Measurements from ENCODE around the gene TLX2.

The TLX2 gene

GRCh38 chr2:74534411-74534810, 20.2 kb downstream of the TLX2 start:
- Histone ChIP-seq H3K79me2 (ENCODE audit: insufficient read depth, low read length) (peaks cover 19% of the 10 kb centered on the region), H3K4me2 (ENCODE audit: insufficient read depth, low read length) (no peak overlapping the region), H2AFZ (ENCODE audit: low read depth, low read length) (no peak overlapping the region), H3K36me3 (ENCODE audit: insufficient read depth, low read length) (peaks cover 31% of the 10 kb centered on the region), H3K27me3 (ENCODE audit: insufficient read depth, low read length, poor library complexity) (peaks cover 5% of the 10 kb centered on the region), H3K27ac (ENCODE audit: low read length) (no peak overlapping the region), H3K4me1 (ENCODE audit: insufficient read depth, low read length) (peaks cover 18% of the 10 kb centered on the region), H3K9me3 (ENCODE audit: insufficient read depth, low read length, severe bottlenecking) (no peaks in the 10 kb centered on the region), H3K4me3 (ENCODE audit: low read depth in 1 of 2, low read length in 2 of 2) (no peak overlapping the region), H3K9ac (ENCODE audit: low read depth, low read length) (no peak overlapping the region), H4K20me1 (ENCODE audit: insufficient read depth, low read length) (no peaks in the 10 kb centered on the region)
- ATAC-seq (ENCODE audit: insufficient read depth, low read depth): no peak
- TF ChIP-seq, protein P1, sequence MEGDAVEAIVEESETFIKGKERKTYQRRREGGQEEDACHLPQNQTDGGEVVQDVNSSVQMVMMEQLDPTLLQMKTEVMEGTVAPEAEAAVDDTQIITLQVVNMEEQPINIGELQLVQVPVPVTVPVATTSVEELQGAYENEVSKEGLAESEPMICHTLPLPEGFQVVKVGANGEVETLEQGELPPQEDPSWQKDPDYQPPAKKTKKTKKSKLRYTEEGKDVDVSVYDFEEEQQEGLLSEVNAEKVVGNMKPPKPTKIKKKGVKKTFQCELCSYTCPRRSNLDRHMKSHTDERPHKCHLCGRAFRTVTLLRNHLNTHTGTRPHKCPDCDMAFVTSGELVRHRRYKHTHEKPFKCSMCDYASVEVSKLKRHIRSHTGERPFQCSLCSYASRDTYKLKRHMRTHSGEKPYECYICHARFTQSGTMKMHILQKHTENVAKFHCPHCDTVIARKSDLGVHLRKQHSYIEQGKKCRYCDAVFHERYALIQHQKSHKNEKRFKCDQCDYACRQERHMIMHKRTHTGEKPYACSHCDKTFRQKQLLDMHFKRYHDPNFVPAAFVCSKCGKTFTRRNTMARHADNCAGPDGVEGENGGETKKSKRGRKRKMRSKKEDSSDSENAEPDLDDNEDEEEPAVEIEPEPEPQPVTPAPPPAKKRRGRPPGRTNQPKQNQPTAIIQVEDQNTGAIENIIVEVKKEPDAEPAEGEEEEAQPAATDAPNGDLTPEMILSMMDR (IDR thresholded peaks at IDR 0.05; ENCODE audit: borderline replicate concordance, extremely low read depth, low read length, poor library complexity, severe bottlenecking): no peak
- no peak for TF ChIP-seq EZH2 (IDR thresholded peaks at IDR 0.05; ENCODE audit: borderline replicate concordance, low read depth, low read length, severe bottlenecking)
- DNase-seq: no peak

- Histone ChIP-seq H2AFZ (ENCODE audit: low read depth, low read length) (no peak overlapping the region), H3K36me3 (ENCODE audit: insufficient read depth, low read length) (peaks cover 31% of the 10 kb centered on the region), H3K4me3 (ENCODE audit: low read depth in 1 of 2, low read length in 2 of 2) (no peak overlapping the region), H3K9ac (ENCODE audit: low read depth, low read length) (no peak overlapping the region), H3K9me3 (ENCODE audit: insufficient read depth, low read length, severe bottlenecking) (no peaks in the 10 kb centered on the region), H3K4me2 (ENCODE audit: insufficient read depth, low read length) (no peak overlapping the region), H4K20me1 (ENCODE audit: insufficient read depth, low read length) (no peaks in the 10 kb centered on the region), H3K4me1 (ENCODE audit: insufficient read depth, low read length) (peaks cover 16% of the 10 kb centered on the region), H3K27me3 (ENCODE audit: insufficient read depth, low read length, poor library complexity) (peaks cover 5% of the 10 kb centered on the region), H3K79me2 (ENCODE audit: insufficient read depth, low read length) (peaks cover 8% of the 10 kb centered on the region), H3K27ac (ENCODE audit: low read length) (no peak overlapping the region)
- TF ChIP-seq EZH2 (IDR thresholded peaks at IDR 0.05; ENCODE audit: borderline replicate concordance, low read depth, low read length, severe bottlenecking): no peak
- TF ChIP-seq, protein P1 (IDR thresholded peaks at IDR 0.05; ENCODE audit: borderline replicate concordance, extremely low read depth, low read length, poor library complexity, severe bottlenecking): no peak
- ATAC-seq (ENCODE audit: insufficient read depth, low read depth): no peak
- no peak for DNase-seq
These were observed 21.3 kb downstream of the TLX2 start for GRCh38 chr2:74535440-74535965.

GRCh38 chr2:74536166-74536950, 22.1 kb downstream of the TLX2 start:
- H4K20me1 ChIP-seq (ENCODE audit: insufficient read depth, low read length): no peaks in the 10 kb centered on the region
- no peak overlapping the region for H3K4me3 ChIP-seq (ENCODE audit: low read depth in 1 of 2, low read length in 2 of 2)
- DNase-seq: no peak
- no peaks in the 10 kb centered on the region for H3K79me2 ChIP-seq (ENCODE audit: insufficient read depth, low read length)
- no peak overlapping the region for H3K4me2 ChIP-seq (ENCODE audit: insufficient read depth, low read length)
- peaks cover 7% of the 10 kb centered on the region for H3K4me1 ChIP-seq (ENCODE audit: insufficient read depth, low read length)
- TF ChIP-seq, protein P1 (IDR thresholded peaks at IDR 0.05; ENCODE audit: borderline replicate concordance, extremely low read depth, low read length, poor library complexity, severe bottlenecking): no peak
- no peak for TF ChIP-seq EZH2 (IDR thresholded peaks at IDR 0.05; ENCODE audit: borderline replicate concordance, low read depth, low read length, severe bottlenecking)
- no peak overlapping the region for H2AFZ ChIP-seq (ENCODE audit: low read depth, low read length)
- H3K9me3 ChIP-seq (ENCODE audit: insufficient read depth, low read length, severe bottlenecking): no peaks in the 10 kb centered on the region
- H3K9ac ChIP-seq (ENCODE audit: low read depth, low read length): no peak overlapping the region
- H3K27ac ChIP-seq (ENCODE audit: low read length): no peak overlapping the region
- peaks cover 23% of the 10 kb centered on the region for H3K36me3 ChIP-seq (ENCODE audit: insufficient read depth, low read length)
- ATAC-seq (ENCODE audit: insufficient read depth, low read depth): peak; percentile 23; the same call in 1 of the 3 replicates
- H3K27me3 ChIP-seq (ENCODE audit: insufficient read depth, low read length, poor library complexity): peaks cover 5% of the 10 kb centered on the region
